Activated CD4-positive, alpha-beta T cell treated with anti-CD3 and anti-CD28 coated beads, Interleukin-10, Interleukin-2, amounts not matched to agents 100 ng/mL and 50 ng/mL, durations not matched to agents 16 hours and 8 hours (primary cell): Measurements from ENCODE around the gene OR5K2.

Experiments
- DNase-seq: peaks from one replicate; pipeline ENCODE4 v3.0.0-alpha.2; 2020

The OR5K2 gene

DNA sequence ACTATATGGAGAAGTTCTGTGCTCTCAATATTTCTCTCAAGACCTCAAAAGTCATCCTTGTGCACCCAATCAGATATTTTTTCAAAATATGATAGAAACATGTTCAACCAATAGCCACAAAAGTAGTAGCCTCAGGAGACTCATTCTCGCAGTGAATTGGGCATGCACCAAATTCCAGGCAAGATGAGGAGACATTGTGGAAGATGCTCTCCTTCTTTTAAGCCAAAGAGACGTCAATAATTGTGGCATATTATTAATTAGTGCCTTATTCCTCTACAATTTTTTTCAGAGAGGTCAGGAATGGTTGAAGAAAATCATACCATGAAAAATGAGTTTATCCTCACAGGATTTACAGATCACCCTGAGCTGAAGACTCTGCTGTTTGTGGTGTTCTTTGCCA lies at the start of gene OR5K2:
OR5K2 (plus strand) TSS at position 301 of the 400 bp plus-strand sequence; CDS start at position 301, 0 bp downstream.
- no peak for DNase-seq

DNA sequence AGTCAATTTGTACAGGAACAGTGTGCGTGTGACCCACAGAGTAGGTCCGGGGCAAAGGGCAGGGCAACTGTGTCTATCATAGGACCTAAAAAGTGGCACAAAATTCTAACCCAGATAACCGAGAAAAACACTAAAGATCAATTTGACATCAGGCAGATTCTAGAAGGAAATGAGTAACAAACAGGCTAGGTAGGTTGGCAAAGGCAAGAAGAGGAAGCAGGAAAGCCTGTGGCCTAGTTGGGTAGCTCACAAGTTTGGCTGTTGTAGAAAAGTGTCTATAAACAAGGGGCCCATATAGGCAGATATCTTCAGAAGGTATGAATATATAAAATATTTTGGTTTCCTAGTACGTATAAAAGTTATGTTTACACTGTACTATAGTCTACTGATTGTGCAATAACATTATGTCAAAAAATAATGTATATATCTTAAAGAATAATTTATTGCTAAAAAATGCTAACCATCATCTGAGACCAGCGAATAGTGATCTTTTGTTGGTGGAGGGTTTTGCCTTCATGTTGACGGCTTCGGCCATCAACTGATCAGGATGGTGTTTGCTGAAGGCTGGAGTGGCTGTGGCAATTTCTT lies 47.8 kb upstream of the OR5K2 start:
- DNase-seq: peak; percentile 1

DNA sequence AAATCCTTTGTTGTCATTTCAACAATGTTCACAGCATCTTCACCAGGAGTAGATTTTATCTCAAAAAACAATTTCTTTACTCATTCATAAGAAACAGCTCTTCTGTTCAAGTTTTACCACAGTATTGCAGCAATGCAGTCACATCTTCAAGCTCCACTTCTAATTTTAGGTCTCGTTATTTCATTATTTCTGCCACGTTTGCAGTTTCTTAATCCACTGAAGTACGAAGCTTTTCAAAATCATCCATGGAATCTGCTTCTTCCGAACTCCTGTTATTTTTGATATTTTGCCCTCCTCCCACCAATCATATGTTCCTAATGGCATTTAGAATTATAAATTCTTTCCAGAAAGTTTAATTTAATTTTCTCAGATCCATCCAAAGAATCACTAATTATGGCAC lies 47.1 kb upstream of the OR5K2 start:
- DNase-seq: no peak

DNA sequence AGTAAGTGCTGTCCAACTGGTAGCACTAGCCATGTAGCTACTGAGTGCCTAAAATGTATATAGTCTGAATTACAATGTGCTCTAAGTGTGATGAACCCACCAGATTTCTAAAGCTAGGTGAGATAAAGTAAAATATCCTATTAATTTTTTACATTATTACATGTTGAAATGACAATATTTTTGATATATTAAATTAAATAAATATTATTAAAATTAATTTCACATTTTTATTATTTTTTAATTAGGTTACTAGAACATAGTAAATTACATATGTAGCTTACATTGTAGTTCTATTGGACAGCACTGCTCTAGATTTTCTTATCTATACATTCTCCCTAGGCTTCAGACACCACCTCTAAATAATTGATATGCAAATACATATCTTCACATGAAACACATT lies 43.7 kb upstream of the OR5K2 start:
- DNase-seq: no peak

DNA sequence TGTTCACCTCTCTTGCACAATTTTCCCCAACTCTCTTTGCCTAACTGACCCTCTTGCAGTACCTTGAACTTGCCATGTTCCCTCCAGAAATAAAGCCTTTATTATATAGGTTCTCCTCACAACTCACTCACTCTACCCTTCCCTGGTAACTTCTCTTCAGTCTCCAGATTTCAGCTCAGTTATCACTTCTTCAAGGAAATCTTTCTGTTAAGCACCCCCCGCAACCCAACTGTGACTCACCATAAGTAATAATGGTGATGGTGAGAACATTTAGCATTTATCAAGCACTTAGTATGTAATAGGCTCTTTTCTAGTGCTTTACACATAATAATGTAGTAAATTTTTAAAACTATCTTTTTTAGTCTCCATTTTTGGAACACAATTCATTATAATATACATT lies 42.6 kb upstream of the OR5K2 start:
- DNase-seq: no peak

DNA sequence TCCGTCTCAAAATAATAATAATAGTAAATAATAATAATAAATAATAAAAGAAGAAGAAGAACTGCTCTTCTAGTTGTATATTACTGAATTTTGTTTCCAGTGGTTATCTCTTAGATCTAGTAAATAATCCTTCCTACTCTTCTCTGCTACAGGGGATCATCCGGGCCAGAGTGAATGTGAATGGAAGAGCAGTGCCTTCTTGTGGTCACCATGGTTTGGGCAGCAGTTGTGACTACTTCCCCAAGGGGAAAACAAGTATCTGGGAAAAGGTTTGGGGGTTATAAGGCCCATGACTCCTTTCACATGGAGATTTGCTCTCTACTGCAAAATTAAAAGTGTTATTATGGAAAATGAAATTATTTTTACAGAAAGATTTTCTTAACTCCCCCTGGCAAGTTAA lies 39.9 kb upstream of the OR5K2 start:
- DNase-seq: no peak

DNA sequence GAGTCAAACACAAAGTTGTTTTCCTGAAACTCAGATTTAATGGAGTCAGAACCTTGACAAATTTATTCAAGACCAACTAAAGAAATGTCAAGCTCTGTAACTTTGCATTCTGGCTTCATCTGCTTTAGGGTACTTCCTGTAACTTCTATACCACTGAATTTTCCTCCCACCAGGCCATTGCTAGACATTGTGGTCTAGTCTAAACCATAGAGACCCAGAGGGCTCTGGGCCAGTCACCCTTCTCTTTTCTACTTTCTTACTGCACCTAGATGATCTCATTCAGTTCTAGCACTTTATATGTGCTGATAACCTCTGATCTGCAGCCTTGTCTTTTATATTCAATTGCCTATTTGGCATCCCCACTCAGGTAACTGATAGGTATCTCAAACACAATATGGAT lies 37.3 kb upstream of the OR5K2 start:
- DNase-seq: no peak

DNA sequence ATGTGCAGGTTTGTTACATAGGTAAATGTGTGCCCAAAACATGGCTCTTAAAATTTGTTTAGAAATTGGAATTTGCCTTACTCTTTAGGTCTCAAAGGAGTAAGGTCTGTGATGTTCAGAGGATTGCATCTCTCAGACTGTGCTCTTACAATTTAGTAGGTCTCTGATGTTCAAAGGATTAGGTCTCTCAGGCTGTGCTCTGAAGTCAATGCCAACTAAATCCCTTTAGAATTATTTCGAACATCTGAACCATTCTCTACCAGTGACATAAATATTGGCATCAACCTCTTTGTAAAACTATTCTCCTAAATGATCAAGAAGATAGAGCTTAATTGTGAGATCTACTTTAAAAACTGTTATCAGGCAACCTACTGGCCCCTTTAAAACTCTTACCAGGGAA lies 34.6 kb upstream of the OR5K2 start, which contains the start of gene OR5K1:
OR5K1 (plus strand) TSS at position 301 of the 400 bp plus-strand sequence. CDS start 6,376 bp downstream, outside the sequence.
- DNase-seq: no peak

DNA sequence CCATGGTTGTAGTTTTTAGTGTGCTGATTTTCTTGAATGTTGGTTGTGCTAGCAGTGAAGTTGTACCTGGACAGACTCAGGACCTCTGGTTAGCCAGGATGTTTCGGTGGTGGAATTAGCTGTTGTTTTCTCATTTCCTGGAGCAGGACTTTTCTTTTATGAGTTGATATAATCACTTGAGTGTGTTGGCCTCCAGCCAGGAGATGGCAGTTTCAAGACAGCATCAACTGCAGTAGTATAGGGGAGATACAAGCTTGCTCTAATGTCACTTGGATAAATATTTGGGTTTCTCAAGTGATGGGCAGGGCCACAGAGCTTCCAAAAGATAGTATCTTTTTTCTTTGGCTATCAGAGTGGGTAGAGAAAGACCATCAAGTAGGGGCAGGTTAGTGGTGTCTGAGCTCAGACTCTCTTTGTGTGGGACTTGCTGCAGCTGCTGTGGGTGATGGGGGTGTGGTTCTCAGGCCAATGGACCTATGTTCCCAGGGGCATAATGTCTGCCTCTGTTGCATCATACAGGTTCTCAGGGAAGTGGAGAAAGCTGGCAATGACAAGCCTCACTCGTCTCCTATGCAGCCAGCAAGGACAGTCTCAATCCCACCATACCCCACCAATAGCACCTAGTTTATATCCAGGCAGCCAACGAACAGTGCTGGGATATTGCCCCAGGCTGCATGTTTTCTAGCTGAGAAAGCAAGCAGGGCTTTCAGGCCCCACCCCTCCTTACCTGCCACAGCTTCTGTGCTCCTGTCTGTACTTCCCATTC lies 14.6 kb upstream of the OR5K2 start:
- DNase-seq: no peak

DNA sequence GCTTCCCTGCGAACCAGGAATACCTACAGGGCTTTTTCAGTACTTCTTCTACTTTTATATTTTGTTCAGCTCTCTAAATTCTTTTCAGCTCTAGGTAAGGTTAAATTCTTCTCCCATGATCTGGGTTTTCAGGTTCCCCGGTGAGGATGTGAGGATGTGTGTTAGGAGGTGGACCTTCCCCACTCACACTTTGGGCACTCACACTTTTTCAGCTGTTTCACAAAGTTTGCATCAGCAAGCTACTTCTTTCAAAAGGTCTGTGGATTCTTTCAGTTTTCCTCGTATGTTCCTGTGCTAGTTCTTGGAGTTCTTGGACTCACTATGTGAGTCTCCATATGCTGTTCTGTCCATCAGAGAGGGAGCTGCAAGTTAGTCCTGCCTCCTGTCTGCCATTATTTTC lies 13.9 kb upstream of the OR5K2 start:
- DNase-seq: no peak

DNA sequence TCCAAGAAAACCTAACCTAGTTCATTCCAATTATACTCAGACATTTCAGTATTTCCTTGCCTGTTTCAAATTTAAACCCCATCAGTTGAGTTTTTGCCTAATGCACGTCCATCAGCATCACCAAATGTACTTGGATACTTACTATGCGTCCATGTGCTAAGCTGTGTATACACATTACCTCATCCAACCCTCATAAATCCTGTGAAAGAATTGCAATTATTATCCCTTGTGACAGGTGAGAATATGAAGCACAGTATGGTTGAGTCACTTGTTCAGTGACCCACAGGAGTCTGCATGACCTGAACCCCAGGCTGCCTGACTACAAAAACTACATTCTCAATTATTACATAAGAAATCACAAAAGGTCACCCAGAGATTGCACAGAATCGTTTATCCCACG lies 2.5 kb downstream of the OR5K2 start:
- DNase-seq: no peak

DNA sequence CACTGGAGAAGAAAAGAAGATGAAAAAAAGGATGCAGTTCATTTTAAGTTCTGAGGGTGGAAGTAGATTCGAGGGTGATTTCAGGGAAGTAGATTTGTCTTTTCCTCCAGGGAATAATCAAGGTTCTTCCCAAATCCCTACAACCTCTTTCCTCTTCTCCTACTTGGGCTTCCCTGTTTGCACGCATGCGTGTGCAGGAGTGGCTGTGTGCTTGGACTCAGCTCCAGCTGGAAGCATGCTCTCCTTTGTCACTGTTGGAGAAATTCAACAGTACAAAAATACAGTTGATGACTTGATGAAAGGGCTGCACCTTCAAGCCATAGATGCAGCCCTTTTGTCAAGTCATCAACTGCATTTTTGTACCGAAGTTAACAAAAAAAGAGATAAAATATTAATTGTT lies 3.8 kb downstream of the OR5K2 start:
- no peak for DNase-seq

DNA sequence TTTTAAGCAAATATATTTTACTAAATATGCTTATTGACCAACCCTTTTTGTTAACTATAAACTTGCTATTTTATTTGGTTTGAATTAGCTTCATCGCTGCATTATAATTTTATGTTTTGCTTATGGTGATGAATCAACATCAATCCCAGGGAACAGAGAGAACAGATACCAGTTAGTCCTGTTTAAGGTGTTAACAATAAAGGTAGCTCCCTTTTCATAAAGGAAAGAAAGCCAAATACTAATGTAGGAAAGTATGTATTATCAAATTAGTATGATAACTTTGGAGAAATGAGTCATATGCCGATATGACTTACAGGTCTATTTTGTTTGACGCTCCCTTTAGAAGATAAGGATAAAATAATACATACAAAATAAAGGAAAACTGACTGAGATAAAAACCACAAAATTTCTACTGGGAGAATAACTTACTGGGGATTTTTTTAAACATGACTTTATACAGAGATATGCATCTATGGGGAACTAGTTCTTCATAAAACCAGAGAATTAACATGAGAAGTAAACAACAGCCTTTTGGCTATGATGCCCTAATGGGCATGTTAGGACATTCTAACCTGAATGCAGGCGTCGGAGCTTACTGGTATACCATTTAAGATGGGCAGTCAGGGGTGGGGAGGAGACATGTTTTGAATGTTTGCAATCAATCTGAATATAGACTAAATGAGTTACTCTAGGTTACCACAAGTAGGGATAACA lies 4.5 kb downstream of the OR5K2 start:
- no peak for DNase-seq

DNA sequence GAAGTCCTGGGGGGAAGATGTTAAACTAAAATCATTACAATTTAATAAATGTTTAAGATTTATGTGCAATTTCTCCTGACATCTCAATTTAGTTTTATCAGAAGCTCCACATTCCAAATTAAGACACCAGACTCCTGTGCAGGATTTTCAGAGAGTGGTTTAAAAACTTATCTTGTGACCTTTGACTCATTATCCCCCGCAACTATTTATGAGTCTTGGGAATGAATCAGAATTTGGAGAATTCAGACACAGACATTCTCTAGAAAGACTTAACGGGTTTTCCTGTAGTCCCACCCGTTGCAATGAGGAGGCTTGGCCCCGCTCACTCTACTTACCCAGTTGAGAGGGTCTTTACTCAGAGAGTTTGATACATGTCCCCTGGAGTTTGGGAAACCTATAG lies 7.1 kb downstream of the OR5K2 start:
- no peak for DNase-seq

DNA sequence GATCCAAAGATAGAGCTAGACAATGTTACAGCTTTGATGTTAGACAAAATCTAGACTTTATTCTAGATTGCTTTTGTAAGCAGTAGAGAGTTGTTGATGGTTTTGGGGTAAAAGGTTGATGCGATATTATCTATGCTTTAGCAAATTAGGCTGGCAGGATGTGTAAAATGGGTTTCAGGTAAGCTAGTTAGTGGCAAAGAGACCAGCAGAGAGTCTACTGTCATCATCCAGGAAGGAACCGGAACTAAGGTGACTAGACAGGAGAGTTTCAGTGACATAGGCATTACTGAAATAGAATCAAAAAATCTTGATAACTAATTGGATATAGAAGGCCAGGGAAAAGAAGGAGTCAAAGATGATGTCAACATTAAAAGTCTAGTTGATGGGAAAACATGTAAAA lies 11.1 kb downstream of the OR5K2 start:
- DNase-seq: no peak

DNA sequence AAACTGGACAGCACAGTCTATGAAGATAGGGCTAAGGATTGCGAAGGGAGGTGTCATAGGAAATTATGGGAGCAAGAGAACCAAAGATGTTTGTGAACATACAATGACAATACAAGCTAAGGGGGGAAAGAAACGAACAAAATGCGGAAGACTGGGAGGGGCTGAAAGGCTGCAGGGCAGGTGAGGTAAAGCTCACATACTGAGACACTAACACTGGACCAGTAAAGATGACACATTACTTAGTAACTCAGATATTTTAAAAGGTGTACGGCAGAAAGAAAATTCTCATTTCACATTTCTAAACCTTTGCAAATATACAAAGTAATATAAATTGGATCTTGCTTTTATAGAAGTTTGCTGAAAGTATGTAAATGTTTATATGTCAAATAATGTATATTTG lies 15.1 kb downstream of the OR5K2 start:
- DNase-seq: no peak

DNA sequence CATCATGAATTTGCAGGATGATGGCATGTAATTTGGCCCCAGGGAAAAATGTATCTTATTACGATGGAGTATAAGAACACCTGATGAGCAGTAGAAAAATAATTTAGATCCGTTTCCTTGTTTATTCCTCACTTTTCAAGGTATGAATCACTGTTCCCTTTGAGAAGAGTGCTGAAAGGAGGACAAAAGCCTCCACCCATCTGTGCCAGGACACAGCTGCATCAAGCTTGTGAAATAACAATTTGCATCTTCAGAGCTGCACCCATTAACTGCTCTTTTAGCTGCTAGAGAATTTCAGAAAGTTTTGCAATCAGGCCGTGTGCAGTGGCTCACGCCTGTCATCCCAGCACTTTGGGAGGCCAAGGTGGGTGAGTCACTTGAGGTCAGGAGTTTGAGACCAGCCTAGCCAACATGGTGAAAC lies 15.6 kb downstream of the OR5K2 start:
- DNase-seq: peak; percentile 47

DNA sequence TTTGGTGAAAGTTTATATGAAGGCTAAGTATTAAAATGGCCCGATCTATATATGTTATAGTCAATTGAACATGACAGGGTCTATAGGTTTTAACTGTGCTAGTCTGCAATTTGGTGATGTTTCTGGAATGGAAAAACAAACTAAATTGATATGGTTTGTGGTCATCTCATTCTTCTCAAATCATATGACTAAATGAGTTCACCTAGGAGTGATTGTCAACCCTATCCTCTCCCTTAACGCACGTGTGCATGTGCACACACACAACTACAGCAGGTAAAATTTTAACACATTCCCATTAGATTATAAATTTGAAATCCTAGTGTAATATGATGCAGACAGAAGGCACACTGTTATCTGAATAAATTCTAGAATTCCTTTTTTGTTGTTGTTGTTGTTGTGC lies 16.3 kb downstream of the OR5K2 start:
- DNase-seq: no peak

DNA sequence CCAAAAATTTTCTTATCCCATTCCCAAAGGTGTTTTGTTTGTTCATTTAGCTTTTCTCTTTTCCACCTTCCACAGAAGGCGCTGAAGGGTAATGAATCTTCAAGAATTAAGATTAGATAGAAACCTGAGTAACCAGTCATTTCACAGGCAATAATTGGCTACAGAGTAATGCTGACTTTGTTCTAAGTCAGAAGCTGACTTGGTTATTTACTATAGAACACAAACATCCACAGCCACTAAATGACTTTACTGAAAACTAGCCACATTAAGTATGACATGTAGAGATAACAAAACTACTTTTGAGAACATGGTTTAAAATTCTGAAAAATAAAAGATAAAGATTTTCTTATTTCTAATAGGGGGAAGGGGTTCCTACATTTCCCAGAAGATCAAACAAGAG lies 17.5 kb downstream of the OR5K2 start:
- no peak for DNase-seq

DNA sequence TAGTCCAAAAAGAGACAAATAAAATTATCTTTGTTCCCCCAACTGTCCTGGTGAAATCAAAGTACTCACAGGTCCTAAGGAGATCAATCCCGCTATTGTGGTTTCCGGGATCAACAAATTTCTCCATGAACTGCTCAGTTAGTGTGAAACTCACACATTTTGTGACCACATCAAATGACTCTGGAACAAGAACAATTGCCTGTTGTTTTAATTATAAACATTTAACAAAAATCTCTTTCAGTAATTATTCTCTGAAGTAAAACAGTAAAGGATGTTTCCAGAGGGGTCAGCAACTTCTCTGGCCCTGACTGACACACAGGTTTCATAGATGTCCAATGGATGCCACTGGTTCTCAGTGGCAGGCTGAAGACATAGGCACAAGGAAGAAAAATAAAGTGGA lies 21.3 kb downstream of the OR5K2 start:
- DNase-seq: no peak

DNA sequence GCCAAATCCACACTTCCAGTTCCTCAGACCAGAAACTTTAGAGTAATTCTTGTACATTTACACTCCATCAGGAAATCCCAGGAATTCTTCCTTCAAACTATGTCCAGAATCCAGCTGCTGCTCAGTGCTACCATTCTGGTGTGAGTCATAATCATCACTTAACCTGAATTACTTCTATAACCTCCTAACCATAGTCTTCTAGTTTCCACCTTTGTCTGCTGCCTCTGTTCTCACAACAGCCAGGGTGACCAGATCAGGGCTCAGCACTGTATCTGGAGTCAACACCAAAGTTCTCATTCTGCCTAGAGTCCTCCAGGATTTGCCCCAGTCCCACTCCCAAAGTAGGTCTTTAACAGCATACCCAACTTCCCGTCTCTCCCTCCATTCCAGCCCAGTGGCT lies 21.9 kb downstream of the OR5K2 start:
- DNase-seq: no peak

DNA sequence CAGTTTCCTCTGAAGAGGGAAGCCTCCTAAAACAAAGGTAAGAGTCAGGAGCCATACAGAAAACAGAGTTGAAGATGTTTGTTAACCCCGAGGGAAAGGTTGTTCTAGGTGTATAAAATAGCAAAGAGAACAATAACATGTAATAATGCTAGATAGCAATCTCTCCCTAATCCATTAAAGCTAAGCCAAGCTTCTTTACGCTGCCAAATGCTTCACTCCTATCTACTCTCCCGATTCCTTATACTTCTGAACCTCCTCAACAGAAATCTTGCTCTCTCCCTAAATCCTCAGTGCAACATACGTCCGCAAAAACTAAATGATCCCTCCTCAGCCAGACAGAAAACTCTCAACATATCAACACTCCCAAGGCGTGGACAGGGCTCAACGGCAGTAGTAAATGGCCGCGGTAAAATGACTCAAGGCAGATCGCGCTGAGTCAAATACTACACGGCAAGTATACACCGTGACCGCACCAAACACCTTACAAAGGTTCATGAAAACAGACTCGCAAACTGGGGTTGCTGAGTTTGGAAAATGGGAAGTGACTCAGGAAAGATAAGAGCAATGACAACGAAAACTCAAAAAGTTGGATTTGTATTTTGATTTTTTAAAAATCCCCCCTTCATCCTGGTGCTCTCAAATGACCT lies 24.5 kb downstream of the OR5K2 start:
- DNase-seq: peak; percentile 81

DNA sequence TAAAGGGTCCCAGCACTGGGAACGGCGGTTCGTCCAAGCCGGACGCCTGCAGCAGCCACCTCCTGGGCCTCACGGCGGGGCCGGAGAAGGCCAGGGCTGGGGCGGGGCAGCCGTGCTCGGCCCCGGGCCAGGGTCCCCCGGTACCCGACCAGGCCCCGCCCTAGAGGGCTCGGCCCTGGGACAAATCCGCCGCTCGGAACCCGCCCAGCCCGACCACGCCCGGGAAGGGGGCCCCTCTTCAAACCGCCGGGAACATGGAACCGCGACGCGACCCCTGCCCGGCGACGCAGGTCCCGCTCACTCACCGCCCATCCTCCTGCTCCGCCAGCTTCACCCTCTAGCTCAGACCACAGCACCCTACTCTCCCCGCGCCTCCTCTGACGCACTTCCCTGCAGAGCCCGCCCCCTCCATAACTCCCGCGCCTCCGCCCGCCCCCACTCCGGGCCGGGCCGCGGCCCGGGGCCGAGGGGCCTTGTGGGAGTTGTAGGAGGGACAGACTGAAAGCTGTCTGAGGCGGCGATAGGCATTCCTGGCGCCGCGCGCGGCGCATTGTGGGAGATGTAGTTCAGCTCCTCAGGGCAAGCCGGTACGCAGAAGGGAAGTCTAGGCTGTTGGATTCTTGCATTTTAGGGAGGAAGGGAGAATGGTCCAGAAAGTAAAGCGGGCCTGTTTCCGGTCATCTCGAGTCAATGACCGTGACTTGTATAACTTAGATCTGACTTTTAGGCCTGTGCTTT lies 25.2 kb downstream of the OR5K2 start, which contains the start of gene CLDND1:
CLDND1 (minus strand) TSS at position 359 of the 738 bp plus-strand sequence. CDS start 1,478 bp downstream, outside the sequence.
- peak; percentile 98 for DNase-seq
